CD4-positive, alpha-beta T cell (primary cell): Measurements from ENCODE around the gene RNF125. TPM values are rescaled to one million over a fixed set of nuclear protein-coding genes. Genes with fewer than 3 reads are reported as not detected.

Experiments used
- ATAC-seq: fragments of 200-7000 bp; cut with Tn5 transposase; one replicate; pipeline ENCODE4 v1.10.0; 2022; ENCODE audit warnings: mild to moderate bottlenecking; ENCODE audit not compliant: poor library complexity
- CTCF ChIA-PET: fragments of 350-600 bp; sonication (Branson Sonifier 250); formaldehyde crosslinking; loops from one replicate; lab custom pipeline; 2021; ENCODE audit warnings: antibody characterized with exemption, inconsistent platforms; lab: Charles Lee
- POLR2A ChIA-PET: fragments of 350-600 bp; sonication (Branson Sonifier 250); formaldehyde crosslinking; loops from one replicate; lab custom pipeline; 2021; ENCODE audit warnings: antibody characterized with exemption, inconsistent platforms; lab: Charles Lee
- DNase-seq, 14 experiments: peaks; one replicate each; pipeline ENCODE4 v3.0.0-alpha.2; 2013 to 2020; ENCODE audit warnings: mixed read lengths in 2 of 14
- H3K27ac ChIP-seq, 2 donors: one replicate each; pipeline versions ENCODE4 v1.5.1 to v1.7.0; 2013; ENCODE audit warnings: low read length in 2 of 2, low read depth in 1 of 2, mild to moderate bottlenecking in 1 of 2
- H3K27me3 ChIP-seq, 2 experiments: 1 replicate in 1 of 2; 2 replicates in 1 of 2; pipeline versions ENCODE4 v1.6.1 to v1.7.0; 2013; ENCODE audit warnings: low read length in 2 of 2, control low read depth in 1 of 2, mild to moderate bottlenecking in 1 of 2, moderate library complexity in 1 of 2; ENCODE audit not compliant: insufficient read depth in 2 of 2, control insufficient read depth in 1 of 2
- H3K36me3 ChIP-seq: one replicate; pipeline ENCODE4 v1.6.1; 2013; ENCODE audit warnings: low read length, control low read depth; ENCODE audit not compliant: insufficient read depth
- H3K4me1 ChIP-seq: one replicate; pipeline ENCODE4 v1.6.1; 2013; ENCODE audit warnings: low read length, control low read depth; ENCODE audit not compliant: insufficient read depth
- H3K4me3 ChIP-seq: one replicate; pipeline ENCODE4 v1.5.1; 2013; ENCODE audit warnings: mild to moderate bottlenecking, low read length, moderate library complexity
- H3K9me3 ChIP-seq, 2 experiments: 1 replicate in 1 of 2; 2 replicates in 1 of 2; pipeline versions ENCODE4 v1.6.1 to v1.7.0; 2013; ENCODE audit warnings: low read length in 2 of 2, mild to moderate bottlenecking in 2 of 2, control low read depth in 1 of 2, moderate library complexity in 1 of 2; ENCODE audit not compliant: control insufficient read depth in 1 of 2, insufficient read depth in 1 of 2
- H3K27ac Mint-ChIP-seq: one replicate; pipeline ENCODE4 v1.8.0; 2020; ENCODE audit warnings: mixed read lengths
- H3K27me3 Mint-ChIP-seq: one replicate; pipeline ENCODE4 v1.8.0; 2021; ENCODE audit warnings: mixed read lengths
- H3K36me3 Mint-ChIP-seq: one replicate; pipeline ENCODE4 v1.8.0; 2021; ENCODE audit warnings: low read depth, mixed read lengths
- H3K4me1 Mint-ChIP-seq: one replicate; pipeline ENCODE4 v1.8.0; 2021; ENCODE audit warnings: low read depth, mixed read lengths
- H3K4me3 Mint-ChIP-seq: one replicate; pipeline ENCODE4 v1.8.0; 2020; ENCODE audit warnings: mild to moderate bottlenecking, mixed read lengths
- H3K9me3 Mint-ChIP-seq: one replicate; pipeline ENCODE4 v1.8.0; 2020; ENCODE audit warnings: mixed read lengths
- intact Hi-C, 2 experiments: fragments of 100-400 bp; cut with DNase I in 1 of 2; cut with micrococcal nuclease in 1 of 2; formaldehyde crosslinking; loops; one replicate each; pipeline versions ENCODE4 v1.15.1 to v1.9.0; 2023 to 2025; cut with DNase I, micrococcal nuclease
- total RNA-seq, 174 experiments: library from RNA in 2 of 174; stranded (reverse) in 2 of 174; gene quantifications; one replicate each; pipeline ENCODE4 v1.2.3 and lab custom pipeline; 2021 to 2026
- TF ChIP-seq, protein P1 (sequence below): fragments of 200-600 bp; IDR thresholded peaks from one replicate; pipeline ENCODE4 v1.8.0; 2022; ENCODE audit warnings: antibody characterized with exemption, mild to moderate bottlenecking

RNF125 gene
- total RNA-seq, 2 experiments from 2014 or later: 107 to 112 TPM

DNA sequence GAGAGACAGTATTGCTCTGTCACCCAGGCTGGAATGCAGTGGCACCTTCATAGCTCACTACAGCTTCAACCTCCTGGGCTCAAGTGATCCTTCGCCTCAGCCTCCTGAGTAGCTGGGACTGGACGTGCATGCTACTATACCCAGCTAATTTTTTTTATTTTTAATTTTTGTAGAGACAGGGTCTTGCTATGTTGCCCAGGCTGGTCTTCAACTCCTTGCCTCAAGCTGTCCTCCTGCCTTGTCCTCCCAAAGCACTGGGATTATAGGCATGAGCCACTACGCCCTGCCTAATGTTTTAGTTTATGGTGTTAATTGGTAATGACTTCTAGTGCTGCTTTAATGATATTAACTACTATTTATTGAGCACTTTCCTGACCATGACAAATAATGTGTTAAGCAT, 91.4 kb downstream of the RNF125 start:
- CTCF ChIA-PET: no interaction called here
- peaks cover 81% of the 10 kb centered on the region for H3K36me3 Mint-ChIP-seq
- no peak for ATAC-seq
- Histone ChIP-seq H3K27ac (no peak overlapping the region), H3K9me3 (no peaks in the 10 kb centered on the region), H3K27me3 (no peaks in the 10 kb centered on the region), H3K4me3 (no peak overlapping the region), H3K36me3 (peaks cover 58% of the 10 kb centered on the region), H3K4me1 (peaks cover 30% of the 10 kb centered on the region)
- no peak overlapping the region for H3K27ac Mint-ChIP-seq
- POLR2A ChIA-PET: interaction anchor here (0.9 kb wide), 1 partner anchor 91 kb away, joined by 3 read pairs; no protein-coding TSS in a partner anchor
- no peaks in the 10 kb centered on the region for H3K9me3 Mint-ChIP-seq
- peaks cover 73% of the 10 kb centered on the region for H3K4me1 Mint-ChIP-seq
- TF ChIP-seq, protein P1, sequence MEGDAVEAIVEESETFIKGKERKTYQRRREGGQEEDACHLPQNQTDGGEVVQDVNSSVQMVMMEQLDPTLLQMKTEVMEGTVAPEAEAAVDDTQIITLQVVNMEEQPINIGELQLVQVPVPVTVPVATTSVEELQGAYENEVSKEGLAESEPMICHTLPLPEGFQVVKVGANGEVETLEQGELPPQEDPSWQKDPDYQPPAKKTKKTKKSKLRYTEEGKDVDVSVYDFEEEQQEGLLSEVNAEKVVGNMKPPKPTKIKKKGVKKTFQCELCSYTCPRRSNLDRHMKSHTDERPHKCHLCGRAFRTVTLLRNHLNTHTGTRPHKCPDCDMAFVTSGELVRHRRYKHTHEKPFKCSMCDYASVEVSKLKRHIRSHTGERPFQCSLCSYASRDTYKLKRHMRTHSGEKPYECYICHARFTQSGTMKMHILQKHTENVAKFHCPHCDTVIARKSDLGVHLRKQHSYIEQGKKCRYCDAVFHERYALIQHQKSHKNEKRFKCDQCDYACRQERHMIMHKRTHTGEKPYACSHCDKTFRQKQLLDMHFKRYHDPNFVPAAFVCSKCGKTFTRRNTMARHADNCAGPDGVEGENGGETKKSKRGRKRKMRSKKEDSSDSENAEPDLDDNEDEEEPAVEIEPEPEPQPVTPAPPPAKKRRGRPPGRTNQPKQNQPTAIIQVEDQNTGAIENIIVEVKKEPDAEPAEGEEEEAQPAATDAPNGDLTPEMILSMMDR: no peak
- H3K27me3 Mint-ChIP-seq: no peaks in the 10 kb centered on the region
- no peak for DNase-seq
- intact Hi-C loops: no loop called here
- H3K4me3 Mint-ChIP-seq: no peak overlapping the region

DNA sequence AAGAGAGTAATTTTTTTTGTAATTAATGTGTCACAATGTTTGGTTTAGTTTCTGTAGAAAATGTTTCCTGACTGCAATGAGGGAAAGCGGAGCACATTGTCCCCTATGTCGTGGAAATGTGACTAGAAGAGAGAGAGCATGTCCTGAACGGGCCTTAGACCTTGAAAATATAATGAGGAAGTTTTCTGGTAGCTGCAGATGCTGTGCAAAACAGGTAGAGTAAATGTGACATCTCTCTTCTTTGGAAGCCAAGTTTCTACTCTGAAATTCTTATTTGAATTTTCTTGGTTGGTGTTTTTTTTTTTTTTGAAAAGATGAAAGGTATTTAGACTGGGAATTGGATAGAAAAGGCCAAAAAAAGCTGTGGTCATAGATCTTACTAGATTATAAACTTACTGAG, 93.1 kb downstream of the RNF125 start:
- no peaks in the 10 kb centered on the region for H3K27me3 Mint-ChIP-seq
- Histone ChIP-seq H3K4me1 (peaks cover 27% of the 10 kb centered on the region), H3K9me3 (no peaks in the 10 kb centered on the region), H3K4me3 (no peak overlapping the region), H3K27me3 (no peaks in the 10 kb centered on the region), H3K27ac (no peak overlapping the region), H3K36me3 (peaks cover 68% of the 10 kb centered on the region)
- CTCF ChIA-PET: interaction anchor here (1.5 kb wide), 1 partner anchor 14 kb away, joined by 4 read pairs; no protein-coding TSS in a partner anchor
- POLR2A ChIA-PET: interaction anchor here (0.6 to 1.2 kb wide), 4 partner anchors 14 to 203 kb away, joined by 3 to 4 read pairs (median 4); no protein-coding TSS in a partner anchor
- no peak for DNase-seq
- TF ChIP-seq, protein P1: no peak
- no peak overlapping the region for H3K4me3 Mint-ChIP-seq
- no peak for ATAC-seq
- H3K9me3 Mint-ChIP-seq: no peaks in the 10 kb centered on the region
- no peak overlapping the region for H3K27ac Mint-ChIP-seq
- peaks cover 82% of the 10 kb centered on the region for H3K36me3 Mint-ChIP-seq
- peaks cover 71% of the 10 kb centered on the region for H3K4me1 Mint-ChIP-seq
- intact Hi-C loops: no loop called here

DNA sequence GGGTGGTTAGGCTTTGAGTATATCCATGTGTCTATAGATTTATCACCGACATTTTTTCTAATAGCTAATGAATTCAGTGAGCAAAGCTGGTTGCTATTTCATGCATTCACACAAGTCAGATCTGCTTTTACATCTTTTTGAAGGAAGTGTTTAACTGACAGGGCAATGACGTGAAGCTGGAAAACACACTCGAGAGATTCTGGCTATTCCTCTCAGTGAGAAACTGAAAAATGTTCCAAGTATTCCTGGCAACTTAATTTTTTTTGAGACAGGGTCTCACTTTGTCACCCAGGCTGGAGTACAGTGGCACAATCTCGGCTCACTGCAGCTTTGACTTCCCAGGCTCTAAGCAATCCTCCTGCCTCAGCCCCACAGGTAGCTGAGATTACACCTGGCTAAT, 94.2 kb downstream of the RNF125 start:
- H3K4me1 ChIP-seq: peaks cover 17% of the 10 kb centered on the region
- intact Hi-C loops: no loop called here
- H3K27me3 ChIP-seq: no peaks in the 10 kb centered on the region
- H3K9me3 Mint-ChIP-seq: no peaks in the 10 kb centered on the region
- no peak for DNase-seq
- H3K36me3 Mint-ChIP-seq: peaks cover 89% of the 10 kb centered on the region
- no peak overlapping the region for H3K27ac Mint-ChIP-seq
- H3K27ac ChIP-seq: no peak overlapping the region
- ATAC-seq: no peak
- ChIA-PET POLR2A (interaction anchor here (0.7 to 1.2 kb wide), 3 partner anchors 11 to 94 kb away, joined by 3 to 4 read pairs (median 3); no protein-coding TSS in a partner anchor), CTCF (no interaction called here)
- H3K4me3 Mint-ChIP-seq: no peak overlapping the region
- no peaks in the 10 kb centered on the region for H3K27me3 Mint-ChIP-seq
- peaks cover 76% of the 10 kb centered on the region for H3K4me1 Mint-ChIP-seq
- no peak overlapping the region for H3K4me3 ChIP-seq
- TF ChIP-seq, protein P1: no peak
- H3K9me3 ChIP-seq: no peaks in the 10 kb centered on the region
- H3K36me3 ChIP-seq: peaks cover 79% of the 10 kb centered on the region
